Measurements from ENCODE around the gene PSMB2. TPM values are rescaled to one million over a fixed set of nuclear protein-coding genes. Genes with fewer than 3 reads are reported as not detected.

Gene PSMB2
- total RNA-seq, 1 donor from 2014 or later = 44.1 TPM

- no peaks in the 10 kb centered on the region for H3K9me3 ChIP-seq
- H3K27ac ChIP-seq = no peak overlapping the region
- peaks cover 51% of the 10 kb centered on the region for H3K36me3 ChIP-seq
- H3K27me3 ChIP-seq = no peaks in the 10 kb centered on the region
- intact Hi-C loops (cut with DNase I) = no loop called here
- TF ChIP-seq CTCF (IDR thresholded peaks at IDR 0.05) = no peak
- H3K4me1 ChIP-seq = no peaks in the 10 kb centered on the region
- DNase-seq (no peak), ATAC-seq (no peak)
- no peak overlapping the region for H3K4me3 ChIP-seq
Measured at GRCh38 chr1:35611655-35612054, 29.7 kb downstream of the PSMB2 start.

GRCh38 chr1:35605867-35606182 lies 35.5 kb downstream of the PSMB2 start:
- H3K36me3 ChIP-seq = peaks cover 95% of the 10 kb centered on the region
- ATAC-seq = no peak
- intact Hi-C loops (cut with DNase I) = no loop called here

DNA sequence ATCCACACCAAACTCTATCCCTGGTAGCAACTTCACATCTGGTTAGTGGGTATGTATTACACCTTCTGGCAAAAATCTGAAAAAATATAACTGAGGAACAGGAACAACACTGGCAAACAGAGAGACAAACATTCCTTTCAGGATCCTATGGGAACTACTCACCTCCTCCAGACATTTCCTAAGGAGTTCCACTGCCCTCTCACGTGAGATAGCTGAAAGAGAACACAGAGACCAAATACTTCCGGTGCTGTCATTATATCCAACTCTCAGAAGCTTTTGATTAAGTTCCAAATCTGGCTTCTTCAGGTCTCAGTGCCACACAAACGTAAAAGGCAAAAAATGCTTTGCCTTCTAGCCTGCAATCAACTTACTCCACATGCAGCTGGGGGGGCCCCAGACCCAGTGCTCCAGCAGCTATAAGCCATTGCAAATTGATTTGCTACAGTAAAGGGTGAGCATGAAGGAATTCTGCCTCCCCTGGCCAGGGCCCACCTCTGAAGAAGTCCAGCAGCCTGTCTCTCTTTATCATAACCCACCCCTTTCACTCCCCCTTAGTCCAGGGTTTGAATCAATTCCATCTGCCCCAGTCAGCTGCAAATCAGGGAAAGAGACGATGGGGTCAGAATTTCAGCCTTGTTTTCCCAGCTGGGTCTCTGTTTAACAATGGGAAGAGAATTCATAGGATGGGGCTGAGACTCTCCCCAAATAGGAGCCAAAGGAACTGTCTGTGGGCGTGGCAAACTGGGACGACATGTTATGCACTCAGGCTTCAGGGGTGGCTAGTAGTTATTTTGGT lies 36.1 kb downstream of the PSMB2 start:
- no peak for DNase-seq
- no peak overlapping the region for H3K4me3 ChIP-seq
- intact Hi-C loops (cut with DNase I) = no loop called here
- H3K27me3 ChIP-seq = no peaks in the 10 kb centered on the region
- TF ChIP-seq CTCF (IDR thresholded peaks at IDR 0.05) = no peak
- H3K9me3 ChIP-seq = no peaks in the 10 kb centered on the region
- H3K4me1 ChIP-seq = no peaks in the 10 kb centered on the region
- H3K36me3 ChIP-seq = peaks cover 94% of the 10 kb centered on the region
- no peak overlapping the region for H3K27ac ChIP-seq
- ATAC-seq = no peak

More at GRCh38 chr1:35605867-35606182, 35.5 kb downstream of the PSMB2 start:
- no peak for TF ChIP-seq CTCF (IDR thresholded peaks at IDR 0.05)
- H3K27ac ChIP-seq = no peak overlapping the region
- DNase-seq = no peak
- H3K9me3 ChIP-seq = no peaks in the 10 kb centered on the region
- H3K27me3 ChIP-seq = no peaks in the 10 kb centered on the region
- no peaks in the 10 kb centered on the region for H3K4me1 ChIP-seq
- H3K4me3 ChIP-seq = no peak overlapping the region

DNA sequence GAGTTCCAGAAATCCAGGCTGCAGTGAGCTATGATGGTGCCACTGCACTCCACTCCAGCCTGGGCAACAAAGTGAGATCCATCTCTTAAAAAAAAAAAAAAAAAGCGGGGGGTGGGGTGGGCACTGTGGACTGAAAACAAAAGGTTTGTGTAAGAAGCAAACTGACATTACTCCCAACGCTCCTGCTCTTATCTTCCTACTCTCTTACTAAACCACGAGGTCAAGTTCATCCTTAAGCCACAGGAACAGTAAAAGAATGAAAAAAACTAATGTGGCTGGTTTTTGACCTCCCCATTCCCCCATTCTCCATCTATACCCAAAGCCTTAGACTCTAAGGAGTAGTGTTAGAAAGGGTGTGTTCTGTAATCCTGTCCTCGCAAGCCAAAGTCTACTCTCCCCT lies 37.4 kb downstream of the PSMB2 start:
- peaks cover 93% of the 10 kb centered on the region for H3K36me3 ChIP-seq
- H3K4me3 ChIP-seq = no peak overlapping the region
- H3K9me3 ChIP-seq = no peaks in the 10 kb centered on the region
- intact Hi-C loops (cut with DNase I) = no loop called here
- no peak for DNase-seq
- no peaks in the 10 kb centered on the region for H3K4me1 ChIP-seq
- no peak for ATAC-seq
- no peak overlapping the region for H3K27ac ChIP-seq
- no peak for TF ChIP-seq CTCF (IDR thresholded peaks at IDR 0.05)
- no peaks in the 10 kb centered on the region for H3K27me3 ChIP-seq

DNA sequence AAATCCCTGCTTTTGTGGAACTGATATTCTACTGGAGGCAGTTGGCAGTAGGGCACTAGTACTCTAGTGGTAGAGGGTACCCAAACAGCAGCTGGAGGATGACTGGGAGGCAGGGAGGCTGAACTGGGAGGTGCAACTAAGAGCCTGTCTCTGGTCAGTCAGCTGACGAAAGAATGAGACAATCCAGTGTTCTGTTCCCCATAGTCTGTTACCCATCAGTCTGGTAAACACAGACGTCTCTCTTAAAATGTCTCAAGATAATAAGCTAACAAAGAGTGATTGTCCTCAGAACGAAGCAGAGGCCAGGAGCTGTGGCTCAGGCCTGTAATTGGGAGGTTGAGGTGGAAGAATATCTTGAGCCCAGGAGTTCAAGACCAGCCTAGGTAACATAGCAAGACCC lies 37.9 kb downstream of the PSMB2 start:
- no peak overlapping the region for H3K4me3 ChIP-seq
- no peak for ATAC-seq
- no peak for TF ChIP-seq CTCF (IDR thresholded peaks at IDR 0.05)
- no peaks in the 10 kb centered on the region for H3K4me1 ChIP-seq
- DNase-seq = no peak
- H3K27me3 ChIP-seq = no peaks in the 10 kb centered on the region
- peaks cover 88% of the 10 kb centered on the region for H3K36me3 ChIP-seq
- intact Hi-C loops (cut with DNase I) = no loop called here
- no peak overlapping the region for H3K27ac ChIP-seq
- H3K9me3 ChIP-seq = no peaks in the 10 kb centered on the region

- TF ChIP-seq CTCF (IDR thresholded peaks at IDR 0.05) = no peak
- H3K9me3 ChIP-seq = no peaks in the 10 kb centered on the region
- H3K27ac ChIP-seq = no peak overlapping the region
- peaks cover 62% of the 10 kb centered on the region for H3K36me3 ChIP-seq
- no peaks in the 10 kb centered on the region for H3K4me1 ChIP-seq
- ATAC-seq (no peak), DNase-seq (no peak)
- no peaks in the 10 kb centered on the region for H3K27me3 ChIP-seq
- intact Hi-C loops (cut with DNase I) = no loop called here
- no peak overlapping the region for H3K4me3 ChIP-seq
Measured at GRCh38 chr1:35600593-35600992, 40.7 kb downstream of the PSMB2 start.
